CD4-positive, alpha-beta T cell treated with Interleukin-17A for 4 hours (primary cell): ENCODE measurements around the gene MAP2K2.
A peak's percentile ranks its signal among the peaks of the same experiment; 100 is the strongest.
"Not testable (repeated sequence)": the region's sequence is repeated elsewhere in the genome, so short reads cannot be mapped to it uniquely, and the experiment has no call there.

ENCODE experiments used
- DNase-seq: peaks from one replicate; pipeline ENCODE4 v3.0.0-alpha.2; 2020; ENCODE audit warnings: mixed read lengths

The MAP2K2 gene

GRCh38 chr19:4123615-4124568, at the start of gene MAP2K2:
MAP2K2 (minus strand) TSS chr19:4124122; CDS start chr19:4123875, 247 bp downstream.
- peak; percentile 98 for DNase-seq

GRCh38 chr19:4172861-4173473, 49.0 kb upstream of the MAP2K2 start:
- DNase-seq: peak; percentile 74

GRCh38 chr19:4171676-4172075, 47.8 kb upstream of the MAP2K2 start:
- no peak for DNase-seq

GRCh38 chr19:4164262-4164661, 40.3 kb upstream of the MAP2K2 start:
- DNase-seq: no peak

- DNase-seq: no peak
These were observed 37.6 kb upstream of the MAP2K2 start for GRCh38 chr19:4161415-4162077.

GRCh38 chr19:4157971-4158370, 34.0 kb upstream of the MAP2K2 start:
- not testable (repeated sequence) for DNase-seq

GRCh38 chr19:4157164-4157563, 33.2 kb upstream of the MAP2K2 start:
- no peak for DNase-seq

GRCh38 chr19:4154571-4155312, 30.8 kb upstream of the MAP2K2 start:
- DNase-seq: no peak

- DNase-seq: no peak
These were observed 28.5 kb upstream of the MAP2K2 start for GRCh38 chr19:4152241-4152998.

GRCh38 chr19:4151623-4152022, 27.7 kb upstream of the MAP2K2 start:
- DNase-seq: no peak

GRCh38 chr19:4149518-4150288, 25.8 kb upstream of the MAP2K2 start:
- no peak for DNase-seq

- no peak for DNase-seq
These were observed 20.8 kb upstream of the MAP2K2 start for GRCh38 chr19:4144666-4145249.

GRCh38 chr19:4142916-4143315, 19.0 kb upstream of the MAP2K2 start:
- not testable (repeated sequence) for DNase-seq

GRCh38 chr19:4140237-4140711, 16.4 kb upstream of the MAP2K2 start:
- peak; percentile 48 for DNase-seq

GRCh38 chr19:4139614-4140236, 15.8 kb upstream of the MAP2K2 start:
- DNase-seq: peak; percentile 93

- DNase-seq: no peak
These were observed 14.5 kb upstream of the MAP2K2 start for GRCh38 chr19:4138445-4138844.

- DNase-seq: no peak
These were observed 12.8 kb upstream of the MAP2K2 start for GRCh38 chr19:4136680-4137088.

GRCh38 chr19:4135386-4135785, 11.5 kb upstream of the MAP2K2 start:
- not testable (repeated sequence) for DNase-seq

GRCh38 chr19:4134351-4134750, 10.4 kb upstream of the MAP2K2 start:
- no peak for DNase-seq
